ENCODE measurements around the gene ZDHHC12.
A peak's percentile ranks its signal among the peaks of the same experiment; 100 is the strongest.

ZDHHC12 gene

GRCh38 chr9:128723866-128724743 lies at the start of gene ZDHHC12:
Gene ZDHHC12 (minus strand): TSS chr9:128724127. CDS start chr9:128724093, 34 bp downstream.
- H3K4me1 Mint-ChIP-seq (ENCODE audit: low read depth): peaks cover 42% of the 10 kb centered on the region
- H3K4me3 Mint-ChIP-seq: peak within 1 kb of the TSS; percentile 98
- H3K36me3 Mint-ChIP-seq (ENCODE audit: low read depth): peaks cover 4% of the 10 kb centered on the region
- H3K27ac Mint-ChIP-seq: peak within 1 kb of the TSS; percentile 95
- H3K9me3 Mint-ChIP-seq: no peaks in the 10 kb centered on the region
- H3K27me3 Mint-ChIP-seq: no peaks in the 10 kb centered on the region

DNA sequence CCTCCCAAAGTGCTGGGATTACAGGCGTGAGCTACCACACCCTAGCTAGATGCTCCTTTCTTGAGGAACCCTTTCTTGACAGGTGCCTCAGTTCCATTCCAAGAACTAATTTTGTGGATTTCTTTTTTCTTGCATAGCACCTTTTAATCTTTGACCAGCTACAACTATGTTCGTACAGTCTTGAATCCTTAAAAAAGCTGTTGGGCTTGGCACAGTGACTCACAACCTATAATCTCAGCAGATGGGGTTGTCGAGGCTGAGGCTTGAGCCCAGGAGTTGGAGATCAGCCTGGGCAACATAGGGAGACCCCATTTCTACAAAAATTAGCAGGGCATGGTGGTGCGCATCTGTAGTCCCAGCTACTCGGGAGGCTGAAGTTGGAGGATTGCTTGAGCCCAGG lies 49.1 kb upstream of the ZDHHC12 start:
- H3K36me3 Mint-ChIP-seq (ENCODE audit: low read depth): no peaks in the 10 kb centered on the region
- peak overlapping the region; percentile 94 for H3K4me3 Mint-ChIP-seq
- peaks cover 22% of the 10 kb centered on the region for H3K4me1 Mint-ChIP-seq (ENCODE audit: low read depth)
- H3K27ac Mint-ChIP-seq: peak overlapping the region; percentile 71
- H3K9me3 Mint-ChIP-seq: no peaks in the 10 kb centered on the region
- H3K27me3 Mint-ChIP-seq: no peaks in the 10 kb centered on the region

DNA sequence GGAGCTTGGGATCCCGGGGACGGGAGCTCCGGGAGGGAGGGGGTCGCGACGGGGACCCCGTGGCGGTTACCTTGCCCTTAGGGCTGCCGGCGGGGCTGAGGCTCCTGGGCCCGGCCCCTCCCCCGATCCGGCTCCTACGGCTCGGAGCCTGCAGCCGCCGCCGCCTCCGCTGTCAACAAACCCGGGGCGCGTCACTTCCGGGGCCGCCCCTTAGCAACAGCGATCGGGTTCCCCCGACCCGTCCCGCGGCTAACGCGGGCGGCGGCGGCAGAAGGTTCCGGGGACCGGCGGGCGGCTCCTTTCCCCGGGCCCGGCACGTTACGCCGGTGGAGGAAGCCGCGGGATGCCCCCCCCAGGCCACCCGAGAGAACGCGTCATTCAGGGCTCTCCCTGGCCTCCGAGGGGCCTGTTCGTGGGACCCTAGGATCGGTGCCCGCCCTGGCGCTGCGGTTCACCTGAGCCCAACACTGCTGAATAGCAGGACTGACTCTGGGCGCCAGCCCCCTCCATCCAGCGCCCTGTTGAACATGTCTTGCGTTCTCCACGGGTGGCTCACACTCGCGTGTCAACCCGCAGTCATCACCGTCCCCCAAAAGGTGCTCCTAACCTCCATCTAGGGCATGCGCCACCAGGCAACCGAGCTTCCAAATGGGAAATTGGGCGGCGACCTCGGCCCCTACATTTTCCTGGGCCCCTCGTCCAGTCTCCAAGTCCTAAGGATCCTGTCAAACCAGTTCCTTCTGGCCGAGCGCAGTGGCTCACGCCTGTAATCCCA lies 48.0 kb upstream of the ZDHHC12 start, which contains the start of gene ZER1:
Gene ZER1, minus strand, starts transcription at position 183 of the 775 bp plus-strand sequence. CDS start 16,362 bp downstream, outside the sequence.
- no peaks in the 10 kb centered on the region for H3K27me3 Mint-ChIP-seq
- peak within 1 kb of the TSS; percentile 94 for H3K4me3 Mint-ChIP-seq
- peaks cover 4% of the 10 kb centered on the region for H3K36me3 Mint-ChIP-seq (ENCODE audit: low read depth)
- no peaks in the 10 kb centered on the region for H3K9me3 Mint-ChIP-seq
- H3K27ac Mint-ChIP-seq: peak within 1 kb of the TSS; percentile 92
- peaks cover 22% of the 10 kb centered on the region for H3K4me1 Mint-ChIP-seq (ENCODE audit: low read depth)

DNA sequence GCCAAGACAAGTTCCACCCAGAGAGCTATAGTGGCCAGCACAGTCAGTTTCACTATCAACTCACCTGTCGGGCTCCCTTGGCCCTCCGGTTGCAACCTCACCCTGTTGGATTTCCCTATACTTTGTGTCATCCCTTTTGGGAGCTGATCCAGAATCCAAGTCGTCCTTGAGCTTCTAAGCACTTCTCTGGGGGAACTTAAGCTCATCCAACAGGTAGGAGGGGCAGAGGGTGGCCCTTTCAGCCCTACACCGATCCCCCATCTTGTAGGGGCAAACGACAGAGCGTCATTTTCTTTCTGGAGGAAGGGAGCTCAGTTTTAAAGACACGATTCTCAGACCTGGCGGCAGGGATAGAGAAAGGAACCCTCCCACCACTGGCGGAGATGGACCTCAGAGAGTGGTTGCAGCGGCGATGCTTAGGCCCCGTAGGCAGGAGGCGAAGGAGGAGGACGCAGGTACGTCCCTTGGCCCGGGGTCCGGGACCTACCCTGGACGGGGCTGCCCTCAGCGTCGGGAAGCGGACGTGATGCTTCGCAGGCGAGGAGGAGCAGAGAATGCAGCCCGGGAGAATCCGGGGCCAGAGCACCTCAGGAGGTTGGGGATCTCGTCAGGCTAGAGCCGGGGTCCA lies 47.3 kb upstream of the ZDHHC12 start:
- Mint-ChIP-seq H3K27ac (peak overlapping the region; percentile 92), H3K4me3 (peak overlapping the region; percentile 94), H3K36me3 (ENCODE audit: low read depth) (peaks cover 4% of the 10 kb centered on the region), H3K9me3 (no peaks in the 10 kb centered on the region), H3K27me3 (no peaks in the 10 kb centered on the region), H3K4me1 (ENCODE audit: low read depth) (peaks cover 22% of the 10 kb centered on the region)

DNA sequence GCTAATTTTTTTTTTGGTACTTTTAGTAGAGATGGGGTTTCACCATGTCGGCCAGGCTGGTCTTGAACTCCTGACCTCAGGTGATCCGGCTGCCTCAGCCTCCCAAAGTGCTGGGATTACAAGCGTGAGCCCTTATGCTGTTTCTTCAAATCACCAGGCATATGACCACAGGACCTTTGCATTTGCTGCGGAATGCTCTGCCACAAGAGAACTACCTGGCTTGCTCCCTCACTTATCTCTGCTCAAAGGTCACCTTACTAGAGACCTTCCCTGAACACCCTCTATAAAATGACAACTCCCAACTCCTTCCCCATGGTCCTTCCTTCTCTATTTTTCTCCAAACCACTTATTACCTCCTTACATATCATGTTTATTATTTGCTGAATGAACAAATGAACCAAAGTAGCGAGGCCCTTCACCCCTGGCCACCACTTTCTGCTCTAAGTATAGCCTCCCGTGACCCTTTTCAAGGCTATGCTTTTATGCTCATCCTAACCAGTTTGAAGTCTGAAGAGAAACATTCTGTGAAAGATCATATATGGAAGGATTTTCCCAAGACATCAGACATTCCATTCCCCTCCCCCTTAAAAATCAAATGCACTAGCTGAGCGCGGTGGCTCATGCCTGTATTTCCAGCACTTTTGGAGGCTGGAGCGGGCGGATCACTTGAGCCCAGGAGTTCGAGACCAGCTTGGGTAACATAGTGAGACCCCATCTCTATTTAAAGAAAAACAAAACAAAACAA lies 46.5 kb upstream of the ZDHHC12 start:
- H3K36me3 Mint-ChIP-seq (ENCODE audit: low read depth): peaks cover 4% of the 10 kb centered on the region
- H3K4me1 Mint-ChIP-seq (ENCODE audit: low read depth): peaks cover 22% of the 10 kb centered on the region
- no peaks in the 10 kb centered on the region for H3K27me3 Mint-ChIP-seq
- no peaks in the 10 kb centered on the region for H3K9me3 Mint-ChIP-seq
- peak overlapping the region; percentile 92 for H3K27ac Mint-ChIP-seq
- H3K4me3 Mint-ChIP-seq: peak overlapping the region; percentile 94

GRCh38 chr9:128768606-128769005 lies 44.7 kb upstream of the ZDHHC12 start:
- Mint-ChIP-seq H3K27me3 (no peaks in the 10 kb centered on the region), H3K9me3 (no peaks in the 10 kb centered on the region), H3K4me1 (ENCODE audit: low read depth) (peaks cover 25% of the 10 kb centered on the region), H3K36me3 (ENCODE audit: low read depth) (peaks cover 4% of the 10 kb centered on the region), H3K27ac (no peak overlapping the region), H3K4me3 (no peak overlapping the region)

DNA sequence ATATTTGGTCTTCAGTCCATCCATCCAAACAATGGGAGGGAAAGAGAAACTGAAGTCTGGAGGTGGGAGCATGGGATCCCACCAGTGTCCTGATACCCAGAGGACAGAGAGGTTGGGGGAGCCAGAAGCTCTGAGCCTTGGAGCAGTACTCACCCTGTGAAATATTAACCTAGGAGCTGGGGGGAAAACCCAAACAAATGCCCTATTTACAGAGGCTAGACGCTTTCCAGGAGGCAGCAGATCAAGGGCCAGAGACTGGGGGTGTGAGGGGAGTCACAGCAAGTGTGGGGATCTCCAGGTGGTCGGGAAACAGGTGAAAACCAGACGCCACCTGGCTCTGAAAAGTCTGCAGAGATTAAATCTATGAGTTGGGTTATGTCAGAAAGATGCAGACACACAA lies 41.6 kb upstream of the ZDHHC12 start:
- H3K4me3 Mint-ChIP-seq: no peak overlapping the region
- H3K27me3 Mint-ChIP-seq: no peaks in the 10 kb centered on the region
- no peaks in the 10 kb centered on the region for H3K9me3 Mint-ChIP-seq
- peaks cover 15% of the 10 kb centered on the region for H3K4me1 Mint-ChIP-seq (ENCODE audit: low read depth)
- H3K27ac Mint-ChIP-seq: no peak overlapping the region
- H3K36me3 Mint-ChIP-seq (ENCODE audit: low read depth): peaks cover 4% of the 10 kb centered on the region

GRCh38 chr9:128764361-128764760 lies 40.4 kb upstream of the ZDHHC12 start:
- H3K9me3 Mint-ChIP-seq: no peaks in the 10 kb centered on the region
- H3K4me1 Mint-ChIP-seq (ENCODE audit: low read depth): peaks cover 7% of the 10 kb centered on the region
- H3K27ac Mint-ChIP-seq: no peak overlapping the region
- peaks cover 4% of the 10 kb centered on the region for H3K36me3 Mint-ChIP-seq (ENCODE audit: low read depth)
- H3K4me3 Mint-ChIP-seq: no peak overlapping the region
- H3K27me3 Mint-ChIP-seq: no peaks in the 10 kb centered on the region

GRCh38 chr9:128762671-128763449 lies 38.9 kb upstream of the ZDHHC12 start:
- no peaks in the 10 kb centered on the region for H3K27me3 Mint-ChIP-seq
- H3K4me3 Mint-ChIP-seq: no peak overlapping the region
- peaks cover 4% of the 10 kb centered on the region for H3K36me3 Mint-ChIP-seq (ENCODE audit: low read depth)
- H3K9me3 Mint-ChIP-seq: no peaks in the 10 kb centered on the region
- peaks cover 3% of the 10 kb centered on the region for H3K4me1 Mint-ChIP-seq (ENCODE audit: low read depth)
- no peak overlapping the region for H3K27ac Mint-ChIP-seq

GRCh38 chr9:128757602-128758001 lies 33.7 kb upstream of the ZDHHC12 start:
- Mint-ChIP-seq H3K36me3 (ENCODE audit: low read depth) (no peaks in the 10 kb centered on the region), H3K4me3 (no peak overlapping the region), H3K27me3 (no peaks in the 10 kb centered on the region), H3K27ac (no peak overlapping the region), H3K4me1 (ENCODE audit: low read depth) (no peaks in the 10 kb centered on the region), H3K9me3 (no peaks in the 10 kb centered on the region)

GRCh38 chr9:128753627-128754026 lies 29.7 kb upstream of the ZDHHC12 start:
- no peaks in the 10 kb centered on the region for H3K9me3 Mint-ChIP-seq
- H3K27ac Mint-ChIP-seq: no peak overlapping the region
- H3K36me3 Mint-ChIP-seq (ENCODE audit: low read depth): peaks cover 4% of the 10 kb centered on the region
- H3K27me3 Mint-ChIP-seq: no peaks in the 10 kb centered on the region
- H3K4me1 Mint-ChIP-seq (ENCODE audit: low read depth): no peaks in the 10 kb centered on the region
- no peak overlapping the region for H3K4me3 Mint-ChIP-seq

DNA sequence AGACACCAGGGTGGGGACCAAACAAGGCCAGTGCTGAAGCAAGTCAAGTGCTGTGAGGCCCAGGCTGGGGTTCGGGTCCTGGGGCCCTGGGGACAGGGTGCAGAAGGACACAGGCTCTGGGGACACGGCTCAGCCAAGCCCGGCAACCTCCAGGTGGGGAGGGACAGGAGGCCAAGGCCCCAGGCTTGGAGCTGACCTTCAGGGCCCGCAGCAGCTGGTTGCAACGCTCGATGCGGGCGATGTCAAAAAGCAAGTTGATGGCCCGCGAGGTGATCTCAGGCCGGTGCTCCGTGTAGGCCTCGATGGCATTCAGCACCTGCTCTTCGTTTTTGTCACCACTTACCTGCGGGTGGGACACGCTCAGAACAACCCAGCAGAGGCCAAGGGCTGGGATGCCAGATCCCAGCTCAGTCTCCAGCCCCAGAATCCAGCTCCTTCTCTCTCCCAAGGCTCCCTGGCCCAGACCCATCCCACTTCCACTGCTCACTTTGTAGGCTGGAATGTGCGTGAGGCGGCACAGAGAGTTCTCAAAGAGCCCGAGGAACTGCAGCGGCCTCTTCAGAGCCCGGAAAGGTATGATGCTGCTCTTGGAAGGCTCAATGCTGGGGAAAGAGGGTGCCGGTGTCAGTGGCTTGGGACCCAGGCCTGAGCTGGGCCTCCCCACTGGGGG lies 27.1 kb upstream of the ZDHHC12 start:
- Mint-ChIP-seq H3K9me3 (no peaks in the 10 kb centered on the region), H3K4me3 (no peak overlapping the region), H3K4me1 (ENCODE audit: low read depth) (no peaks in the 10 kb centered on the region), H3K27ac (no peak overlapping the region), H3K36me3 (ENCODE audit: low read depth) (peaks cover 4% of the 10 kb centered on the region), H3K27me3 (no peaks in the 10 kb centered on the region)

- Mint-ChIP-seq H3K27ac (no peak overlapping the region), H3K4me3 (no peak overlapping the region), H3K4me1 (ENCODE audit: low read depth) (no peaks in the 10 kb centered on the region), H3K27me3 (no peaks in the 10 kb centered on the region), H3K9me3 (no peaks in the 10 kb centered on the region), H3K36me3 (ENCODE audit: low read depth) (peaks cover 4% of the 10 kb centered on the region)
Measured at GRCh38 chr9:128747241-128747640, 23.3 kb upstream of the ZDHHC12 start.

All from stimulated activated naive CD8-positive, alpha-beta T cell treated with anti-CD3 and anti-CD28 coated beads, Interleukin-15, Interleukin-2, amounts not matched to agents 100 ng/mL and 50 ng/mL, for 24 hours (primary cell).